Adrenal gland (tissue), 12 donors: ENCODE measurements around the gene SPATA31D3. TPM values are rescaled to one million over a fixed set of nuclear protein-coding genes. Genes with fewer than 3 reads are reported as not detected.
"Not testable (repeated sequence)": the region's sequence is repeated elsewhere in the genome, so short reads cannot be mapped to it uniquely, and the experiment has no call there.

Experiments used
- DNase-seq, 7 donors: peaks; one replicate each; pipeline ENCODE4 v3.0.0-alpha.2; 2019 to 2020
- H3K27ac ChIP-seq, 5 donors: fragments of 200-600 bp; sonication (generic) in 4 of 5; 1 replicate in 3 of 5; 2 replicates in 2 of 5; pipeline versions ENCODE4 v1.5.1 to v1.8.0; 2016 to 2020; ENCODE audit warnings: mild to moderate bottlenecking in 1 of 5
- H3K27me3 ChIP-seq: fragments of 200-600 bp; 2 replicates; pipeline ENCODE4 v1.8.0; 2021
- H3K36me3 ChIP-seq, 2 donors: fragments of 200-600 bp; replicated peaks in 1 of 2; 1 replicate in 1 of 2; 2 replicates in 1 of 2; pipeline versions ENCODE4 v1.5.1 to v1.8.0; 2018 to 2022
- H3K4me1 ChIP-seq, 2 donors: fragments of 200-600 bp; replicated peaks in 1 of 2; 1 replicate in 1 of 2; 2 replicates in 1 of 2; pipeline versions ENCODE4 v1.5.1 to v1.8.0; 2018 to 2021
- H3K4me3 ChIP-seq, 4 donors: fragments of 200-600 bp; sonication (generic) in 3 of 4; one replicate each; pipeline ENCODE4 v1.5.1; 2016 to 2018
- H3K9me3 ChIP-seq, 3 donors: fragments of 200-600 bp; sonication (generic) in 1 of 3; replicated peaks in 1 of 3; 1 replicate in 2 of 3; 2 replicates in 1 of 3; pipeline versions ENCODE4 v1.5.1 to v1.8.0; 2016 to 2021
- POLR2A ChIP-seq, 2 donors: fragments of 450-650 bp; IDR thresholded peaks; one replicate each; pipeline ENCODE4 v1.6.1; 2017; ENCODE audit warnings: antibody characterized with exemption in 2 of 2, mild to moderate bottlenecking in 2 of 2, moderate library complexity in 1 of 2
- WGBS, 4 donors: extraction: QIAGEN DNeasy Blood & Tissue Kit in 2 of 4; methylation state at CpG; one replicate each; pipeline versions ENCODE4 v1.1.5 to v1.1.7; 2013 to 2017; 5-methylcytosine and 5-hydroxymethylcytosine counted together
- intact Hi-C, 2 donors: fragments of 100-400 bp; cut with DNase I; formaldehyde crosslinking; loops; one replicate each; pipeline versions ENCODE4 v1.14.1 to v1.15.0; 2022 to 2023
- polyA plus RNA-seq, 3 donors: library from polyadenylated mRNA; stranded (reverse); fragments of 200-250 nt in 2 of 3; fragments of 350-450 nt in 1 of 3; fragmentation: Illumina TruSeq in 1 of 3; extraction: RNeasy Lipid Tissue Mini Kit (QIAGEN cat#74804) in 1 of 3; gene quantifications; one replicate each; pipeline ENCODE4 v1.2.3, GENCODE V29; 2013 to 2014
- total RNA-seq, 9 donors: library from RNA; depleted of rRNA in 4 of 9; stranded (reverse); fragments of >200 nt in 4 of 9; fragments of 120-200 nt in 1 of 9; fragmentation: NEBNext Ultra II Directional in 1 of 9; extraction: Animal tissue kit (Norgen Biotek cat#: 25700) in 1 of 9; gene quantifications; one replicate each; pipeline versions ENCODE4 v1.1.0 to v1.2.4, GENCODE V29; 2013 to 2023
- TF ChIP-seq, protein P1 (sequence below), 6 experiments: fragments of 450-650 bp in 4 of 6; fragments of 200-600 bp in 2 of 6; sonication (generic) in 1 of 6; IDR thresholded peaks; 1 replicate in 5 of 6; 2 replicates in 1 of 6; pipeline versions ENCODE4 v1.5.1 to v1.8.0; 2016 to 2021; ENCODE audit warnings: antibody characterized with exemption in 6 of 6, mild to moderate bottlenecking in 2 of 6, moderate library complexity in 1 of 6
- donor health status: healthy with polysubstance abuse.
- donor health status: Bipolar disorder and iron deficiency.
- donor health status: DM: yes; HTN: yes; CAD: no.
- donor health status: DM: no; HTN: no; CAD: no.
- donor health status: DM: no; HTN: no; CAD: no.
- donor health status: DM: yes; HTN: yes; CAD: no.

SPATA31D3 gene
- total and polyA plus RNA-seq, 12 donors: 0.08 TPM; not detected in 11

DNA sequence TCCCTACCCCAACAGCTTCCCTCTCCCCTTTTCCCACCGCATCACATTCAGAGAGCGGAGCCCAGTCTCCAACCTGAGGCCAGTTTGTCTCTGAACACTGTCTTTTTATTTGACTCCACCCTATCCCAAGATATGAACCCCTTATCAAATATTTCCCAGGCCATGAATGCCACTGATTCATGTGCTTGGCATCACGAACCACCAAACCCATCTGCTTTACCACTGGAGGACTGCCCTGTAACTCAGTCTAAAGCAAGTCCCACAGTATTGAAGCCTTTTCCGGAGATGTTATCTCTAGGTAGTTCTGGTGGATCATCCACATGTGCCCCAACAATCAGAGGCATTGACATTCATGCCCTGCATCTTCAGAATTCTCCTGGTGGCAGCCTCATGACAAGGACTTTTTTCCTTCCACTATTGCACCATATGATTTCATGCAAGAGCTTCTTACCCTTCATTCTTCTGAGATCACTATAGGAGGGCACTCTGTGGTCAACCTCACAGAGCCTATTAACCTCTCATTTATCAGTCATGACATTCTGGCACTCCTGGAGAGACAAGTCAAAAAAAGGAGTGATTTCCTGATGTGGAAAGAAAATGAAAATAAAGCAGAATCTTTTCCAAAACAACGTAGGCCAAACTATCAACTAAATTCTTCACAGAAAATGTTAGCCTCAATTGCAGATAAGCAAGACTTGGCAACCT is 27.3 kb upstream of the SPATA31D3 start:
- WGBS, 4 donors: 81 to 90% (median 88%) methylated on average over 5 of the region's 5 CpGs
- Histone ChIP-seq H3K27me3 (no peaks in the 10 kb centered on the region), H3K36me3 (no peaks in the 10 kb centered on the region), H3K27ac (no peak overlapping the region), H3K9me3 (no peaks in the 10 kb centered on the region), H3K4me3 (no peak overlapping the region), H3K4me1 (no peaks in the 10 kb centered on the region)
- intact Hi-C loops: no loop called here
- TF ChIP-seq, protein P1, sequence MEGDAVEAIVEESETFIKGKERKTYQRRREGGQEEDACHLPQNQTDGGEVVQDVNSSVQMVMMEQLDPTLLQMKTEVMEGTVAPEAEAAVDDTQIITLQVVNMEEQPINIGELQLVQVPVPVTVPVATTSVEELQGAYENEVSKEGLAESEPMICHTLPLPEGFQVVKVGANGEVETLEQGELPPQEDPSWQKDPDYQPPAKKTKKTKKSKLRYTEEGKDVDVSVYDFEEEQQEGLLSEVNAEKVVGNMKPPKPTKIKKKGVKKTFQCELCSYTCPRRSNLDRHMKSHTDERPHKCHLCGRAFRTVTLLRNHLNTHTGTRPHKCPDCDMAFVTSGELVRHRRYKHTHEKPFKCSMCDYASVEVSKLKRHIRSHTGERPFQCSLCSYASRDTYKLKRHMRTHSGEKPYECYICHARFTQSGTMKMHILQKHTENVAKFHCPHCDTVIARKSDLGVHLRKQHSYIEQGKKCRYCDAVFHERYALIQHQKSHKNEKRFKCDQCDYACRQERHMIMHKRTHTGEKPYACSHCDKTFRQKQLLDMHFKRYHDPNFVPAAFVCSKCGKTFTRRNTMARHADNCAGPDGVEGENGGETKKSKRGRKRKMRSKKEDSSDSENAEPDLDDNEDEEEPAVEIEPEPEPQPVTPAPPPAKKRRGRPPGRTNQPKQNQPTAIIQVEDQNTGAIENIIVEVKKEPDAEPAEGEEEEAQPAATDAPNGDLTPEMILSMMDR (IDR thresholded peaks at IDR 0.05): no peak
- TF ChIP-seq POLR2A (IDR thresholded peaks at IDR 0.05): no peak
- no peak for DNase-seq

DNA sequence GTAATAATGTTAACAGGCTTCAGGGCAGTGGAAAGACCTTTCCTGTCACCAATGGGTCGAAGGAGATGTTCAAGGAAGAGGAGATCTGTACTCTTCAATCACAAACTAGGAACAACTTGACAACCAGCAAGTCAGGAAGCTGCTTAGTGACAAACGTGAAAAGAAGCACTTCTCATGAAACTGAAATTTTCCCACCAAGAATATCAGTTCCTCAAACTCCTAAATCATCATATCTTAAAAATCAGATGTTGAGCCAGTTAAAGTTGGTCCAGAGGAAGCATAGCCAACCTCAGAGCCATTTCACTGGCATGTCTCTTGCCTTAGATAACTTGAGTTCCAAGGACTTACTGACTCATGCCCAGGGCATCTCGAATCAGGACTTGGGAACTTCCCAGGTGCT is 24.8 kb upstream of the SPATA31D3 start:
- H3K27me3 ChIP-seq, H3K27ac ChIP-seq, H3K4me3 ChIP-seq, H3K9me3 ChIP-seq, H3K4me1 ChIP-seq, intact Hi-C loops, H3K36me3 ChIP-seq, DNase-seq: not testable (repeated sequence)
- 43 to 56% (median 52%) methylated on average over 1 of the region's 3 CpGs for WGBS, 4 donors

DNA sequence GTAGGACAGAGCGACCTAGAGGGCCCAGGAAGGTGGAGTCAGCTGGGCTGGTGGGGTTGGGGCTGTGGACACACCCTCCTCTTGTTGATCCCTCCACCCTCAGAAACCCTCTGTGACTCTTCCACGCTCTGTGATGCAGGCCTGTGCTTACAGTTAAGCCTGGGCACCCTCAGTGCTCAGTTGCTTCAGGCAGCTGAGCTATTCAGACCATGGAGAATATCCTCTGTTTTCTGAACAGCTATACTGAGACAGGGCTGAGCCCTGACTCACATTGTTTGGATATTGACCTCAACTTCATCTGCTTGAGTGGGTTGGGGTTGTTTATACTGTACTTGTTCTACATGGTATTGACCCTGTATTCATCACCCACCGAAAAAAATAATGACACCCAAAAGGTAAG is 15.0 kb upstream of the SPATA31D3 start, which contains the start of gene SPATA31D4:
SPATA31D4 (plus strand) TSS at position 124 of the 400 bp plus-strand sequence; CDS start at position 210, 86 bp downstream.
- H3K36me3 ChIP-seq, H3K9me3 ChIP-seq, DNase-seq, H3K4me3 ChIP-seq, H3K27ac ChIP-seq, intact Hi-C loops, H3K27me3 ChIP-seq, H3K4me1 ChIP-seq: not testable (repeated sequence)
- WGBS, 4 donors: no CpG with 5 or more reads among the region's 3 CpGs

DNA sequence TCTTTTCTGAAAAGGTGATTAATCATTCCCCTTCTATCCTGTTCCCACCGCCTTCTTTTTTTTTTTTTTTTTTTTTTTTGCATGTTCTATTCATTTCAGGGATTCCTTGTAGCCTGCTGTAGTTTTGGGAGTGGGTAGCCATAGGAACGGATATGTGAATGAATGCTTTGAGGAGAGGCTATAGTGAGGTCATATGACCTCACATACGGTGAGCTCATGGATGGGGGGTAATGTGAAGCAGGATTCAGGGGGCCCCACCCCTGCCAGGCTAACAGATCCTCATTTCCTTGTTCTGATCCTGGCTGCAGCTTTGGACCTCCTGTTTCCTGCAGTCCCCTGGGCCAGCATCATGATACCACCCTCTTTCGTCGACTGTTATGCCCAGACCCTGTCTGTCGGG is 13.2 kb upstream of the SPATA31D3 start:
- DNase-seq, H3K36me3 ChIP-seq, intact Hi-C loops, H3K9me3 ChIP-seq, H3K27me3 ChIP-seq, H3K27ac ChIP-seq, H3K4me3 ChIP-seq, H3K4me1 ChIP-seq: not testable (repeated sequence)
- no CpG with 5 or more reads among the region's 6 CpGs for WGBS, 4 donors

DNA sequence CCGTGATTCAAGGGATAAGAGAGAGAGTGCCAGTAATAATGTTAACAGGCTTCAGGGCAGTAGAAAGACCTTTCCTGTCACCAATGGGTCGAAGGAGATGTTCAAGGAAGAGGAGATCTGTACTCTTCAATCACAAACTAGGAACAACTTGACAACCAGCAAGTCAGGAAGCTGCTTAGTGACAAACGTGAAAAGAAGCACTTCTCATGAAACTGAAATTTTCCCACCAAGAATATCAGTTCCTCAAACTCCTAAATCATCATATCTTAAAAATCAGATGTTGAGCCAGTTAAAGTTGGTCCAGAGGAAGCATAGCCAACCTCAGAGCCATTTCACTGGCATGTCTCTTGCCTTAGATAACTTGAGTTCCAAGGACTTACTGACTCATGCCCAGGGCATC is 9.8 kb upstream of the SPATA31D3 start:
- H3K27ac ChIP-seq, H3K4me1 ChIP-seq, H3K36me3 ChIP-seq, H3K27me3 ChIP-seq, intact Hi-C loops, DNase-seq, H3K9me3 ChIP-seq, H3K4me3 ChIP-seq: not testable (repeated sequence)
- WGBS, 4 donors: no CpG with 5 or more reads among the region's 3 CpGs

DNA sequence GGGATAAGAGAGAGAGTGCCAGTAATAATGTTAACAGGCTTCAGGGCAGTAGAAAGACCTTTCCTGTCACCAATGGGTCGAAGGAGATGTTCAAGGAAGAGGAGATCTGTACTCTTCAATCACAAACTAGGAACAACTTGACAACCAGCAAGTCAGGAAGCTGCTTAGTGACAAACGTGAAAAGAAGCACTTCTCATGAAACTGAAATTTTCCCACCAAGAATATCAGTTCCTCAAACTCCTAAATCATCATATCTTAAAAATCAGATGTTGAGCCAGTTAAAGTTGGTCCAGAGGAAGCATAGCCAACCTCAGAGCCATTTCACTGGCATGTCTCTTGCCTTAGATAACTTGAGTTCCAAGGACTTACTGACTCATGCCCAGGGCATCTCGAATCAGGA is 5.3 kb downstream of the SPATA31D3 start:
- intact Hi-C loops: not testable (repeated sequence)

DNA sequence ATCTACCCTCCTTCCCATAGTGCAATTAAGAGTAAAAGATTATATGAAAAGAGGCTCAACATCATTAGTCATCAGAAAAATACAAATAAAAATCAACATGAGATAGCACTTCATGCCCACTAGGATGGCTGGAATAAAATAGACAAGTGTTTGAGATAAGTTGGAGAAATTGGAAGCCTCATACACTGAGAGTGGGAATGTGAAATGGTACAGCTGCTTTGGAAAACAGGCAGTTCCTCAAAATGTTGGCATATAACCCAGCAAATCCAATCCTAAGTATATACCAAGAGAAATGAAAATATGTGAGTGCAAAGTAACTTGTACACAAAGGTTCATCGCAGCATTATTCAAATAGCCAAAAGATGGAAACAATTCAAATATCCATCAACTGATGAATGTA is 9.8 kb downstream of the SPATA31D3 start:
- TF ChIP-seq POLR2A (IDR thresholded peaks at IDR 0.05): no peak
- TF ChIP-seq, protein P1 (IDR thresholded peaks at IDR 0.05): no peak
- H3K9me3 ChIP-seq: peaks cover 0 to 9% (median 0%) of the 10 kb centered on the region in 3 donors
- intact Hi-C loops: no loop called here
- DNase-seq: no peak
- H3K27ac ChIP-seq: no peak overlapping the region
- no peaks in the 10 kb centered on the region for H3K27me3 ChIP-seq
- WGBS, 4 donors: 92 to 100% (median 97%) methylated on average over 1 of the region's 1 CpG
- no peak overlapping the region for H3K4me3 ChIP-seq
- no peaks in the 10 kb centered on the region for H3K36me3 ChIP-seq
- no peaks in the 10 kb centered on the region for H3K4me1 ChIP-seq

More for the DNA sequence above, 5.3 kb downstream of the SPATA31D3 start:
- H3K4me1 ChIP-seq, H3K27me3 ChIP-seq, H3K9me3 ChIP-seq, H3K4me3 ChIP-seq, DNase-seq, H3K27ac ChIP-seq, H3K36me3 ChIP-seq: not testable (repeated sequence)
- 17 to 67% methylated on average over 1 of the region's 3 CpGs; no CpG with 5 or more reads in 2 of the 4 donors for WGBS, 4 donors
